ENCODE data around the gene TOM1L2.

GRCh38 chr17:17819111-17819510 is 153.1 kb downstream of the TOM1L2 start:
- TF ChIP-seq SP1 (IDR thresholded peaks at IDR 0.05): no peak
- no peak for TF ChIP-seq FOXK2 (IDR thresholded peaks at IDR 0.05)
- TF ChIP-seq NFRKB (IDR thresholded peaks at IDR 0.05): no peak
- no peak for TF ChIP-seq PKNOX1 (IDR thresholded peaks at IDR 0.05)
- TF ChIP-seq SUZ12 (IDR thresholded peaks at IDR 0.05): no peak
- no peak for TF ChIP-seq HDGF (IDR thresholded peaks at IDR 0.05; ENCODE audit: borderline replicate concordance)
- TF ChIP-seq FOXM1 (IDR thresholded peaks at IDR 0.05; ENCODE audit: borderline replicate concordance): no peak
- no peak for TF ChIP-seq ELF4 (IDR thresholded peaks at IDR 0.05)
- TF ChIP-seq FOXA1 (IDR thresholded peaks at IDR 0.05): no peak
- TF ChIP-seq ZNF384 (IDR thresholded peaks at IDR 0.05): no peak
